Rectal smooth muscle tissue (tissue), 1 donor: Measurements from ENCODE around the gene CCDC124.

Experiments
- H3K27ac ChIP-seq: one replicate; pipeline ENCODE4 v1.7.0; 2013; ENCODE audit warnings: low read depth, low read length, inconsistent platforms
- H3K27me3 ChIP-seq: one replicate; pipeline ENCODE4 v1.7.0; 2013; ENCODE audit warnings: low read length; ENCODE audit not compliant: control insufficient read depth, insufficient read depth
- H3K36me3 ChIP-seq: one replicate; pipeline ENCODE4 v1.7.0; 2013; ENCODE audit warnings: low read length; ENCODE audit not compliant: control insufficient read depth, insufficient read depth
- H3K4me1 ChIP-seq: one replicate; pipeline ENCODE4 v1.7.0; 2013; ENCODE audit warnings: low read length; ENCODE audit not compliant: control insufficient read depth, insufficient read depth
- H3K4me3 ChIP-seq: one replicate; pipeline ENCODE4 v1.7.0; 2013; ENCODE audit warnings: low read length
- H3K9ac ChIP-seq: one replicate; pipeline ENCODE4 v1.7.0; 2013; ENCODE audit warnings: low read length

The CCDC124 gene

GRCh38 chr19:17967257-17968051 is 34.6 kb downstream of the CCDC124 start:
- peaks cover 27% of the 10 kb centered on the region for H3K27me3 ChIP-seq
- no peak overlapping the region for H3K9ac ChIP-seq
- no peak overlapping the region for H3K27ac ChIP-seq
- H3K4me3 ChIP-seq = peak overlapping the region; percentile 5
- H3K4me1 ChIP-seq = no peaks in the 10 kb centered on the region
- H3K36me3 ChIP-seq = no peaks in the 10 kb centered on the region

- Histone ChIP-seq H3K36me3 (no peaks in the 10 kb centered on the region), H3K27me3 (peaks cover 26% of the 10 kb centered on the region), H3K9ac (no peak overlapping the region), H3K4me3 (no peak overlapping the region), H3K4me1 (no peaks in the 10 kb centered on the region), H3K27ac (no peak overlapping the region)
These were observed 35.5 kb downstream of the CCDC124 start for GRCh38 chr19:17968362-17968761.

- H3K4me3 ChIP-seq = no peak overlapping the region
- H3K27ac ChIP-seq = no peak overlapping the region
- H3K27me3 ChIP-seq = peaks cover 25% of the 10 kb centered on the region
- no peak overlapping the region for H3K9ac ChIP-seq
- no peaks in the 10 kb centered on the region for H3K36me3 ChIP-seq
- no peaks in the 10 kb centered on the region for H3K4me1 ChIP-seq
These were observed 36.4 kb downstream of the CCDC124 start for GRCh38 chr19:17969096-17969792.

- Histone ChIP-seq H3K9ac (no peak overlapping the region), H3K4me1 (no peaks in the 10 kb centered on the region), H3K27ac (no peak overlapping the region), H3K4me3 (no peak overlapping the region), H3K27me3 (peaks cover 7% of the 10 kb centered on the region), H3K36me3 (no peaks in the 10 kb centered on the region)
These were observed 39.4 kb downstream of the CCDC124 start for GRCh38 chr19:17972230-17972629.

- no peaks in the 10 kb centered on the region for H3K36me3 ChIP-seq
- H3K27ac ChIP-seq = no peak overlapping the region
- no peaks in the 10 kb centered on the region for H3K4me1 ChIP-seq
- no peak overlapping the region for H3K9ac ChIP-seq
- peaks cover 2% of the 10 kb centered on the region for H3K27me3 ChIP-seq
- no peak overlapping the region for H3K4me3 ChIP-seq
These were observed 40.9 kb downstream of the CCDC124 start for GRCh38 chr19:17973759-17974158.

- no peak overlapping the region for H3K4me3 ChIP-seq
These were observed 41.7 kb downstream of the CCDC124 start for GRCh38 chr19:17974551-17974950.

GRCh38 chr19:17975032-17975431 is 42.2 kb downstream of the CCDC124 start:
- H3K9ac ChIP-seq = no peak overlapping the region
- no peak overlapping the region for H3K4me3 ChIP-seq
- H3K36me3 ChIP-seq = no peaks in the 10 kb centered on the region
- no peak overlapping the region for H3K27ac ChIP-seq
- no peaks in the 10 kb centered on the region for H3K4me1 ChIP-seq
- no peaks in the 10 kb centered on the region for H3K27me3 ChIP-seq

More at GRCh38 chr19:17974551-17974950, 41.7 kb downstream of the CCDC124 start:
- no peak overlapping the region for H3K27ac ChIP-seq
- H3K9ac ChIP-seq = no peak overlapping the region
- H3K4me1 ChIP-seq = no peaks in the 10 kb centered on the region
- H3K36me3 ChIP-seq = no peaks in the 10 kb centered on the region
- no peaks in the 10 kb centered on the region for H3K27me3 ChIP-seq

- Histone ChIP-seq H3K4me3 (no peak overlapping the region), H3K36me3 (no peaks in the 10 kb centered on the region), H3K9ac (no peak overlapping the region), H3K27ac (no peak overlapping the region), H3K27me3 (no peaks in the 10 kb centered on the region), H3K4me1 (no peaks in the 10 kb centered on the region)
These were observed 44.2 kb downstream of the CCDC124 start for GRCh38 chr19:17977021-17977420.

GRCh38 chr19:17977488-17977887 is 44.7 kb downstream of the CCDC124 start:
- H3K27me3 ChIP-seq = no peaks in the 10 kb centered on the region
- H3K4me1 ChIP-seq = no peaks in the 10 kb centered on the region
- no peaks in the 10 kb centered on the region for H3K36me3 ChIP-seq
- no peak overlapping the region for H3K9ac ChIP-seq
- H3K27ac ChIP-seq = no peak overlapping the region
- H3K4me3 ChIP-seq = no peak overlapping the region

GRCh38 chr19:17981611-17982010 is 48.8 kb downstream of the CCDC124 start:
- Histone ChIP-seq H3K36me3 (no peaks in the 10 kb centered on the region), H3K27me3 (peaks cover 4% of the 10 kb centered on the region), H3K4me1 (no peaks in the 10 kb centered on the region), H3K9ac (no peak overlapping the region), H3K27ac (no peak overlapping the region), H3K4me3 (no peak overlapping the region)

GRCh38 chr19:17982430-17982829 is 49.6 kb downstream of the CCDC124 start:
- no peaks in the 10 kb centered on the region for H3K36me3 ChIP-seq
- H3K4me3 ChIP-seq = no peak overlapping the region
- no peak overlapping the region for H3K9ac ChIP-seq
- no peak overlapping the region for H3K27ac ChIP-seq
- H3K27me3 ChIP-seq = peaks cover 4% of the 10 kb centered on the region
- no peaks in the 10 kb centered on the region for H3K4me1 ChIP-seq

GRCh38 chr19:17985037-17985818 is 52.4 kb downstream of the CCDC124 start:
- no peak overlapping the region for H3K9ac ChIP-seq
- peaks cover 4% of the 10 kb centered on the region for H3K27me3 ChIP-seq
- H3K4me1 ChIP-seq = no peaks in the 10 kb centered on the region
- H3K36me3 ChIP-seq = no peaks in the 10 kb centered on the region
- no peak overlapping the region for H3K27ac ChIP-seq
- no peak overlapping the region for H3K4me3 ChIP-seq
